Measurements from ENCODE around the gene ARL13B. TPM values are rescaled to one million over a fixed set of nuclear protein-coding genes. Genes with fewer than 3 reads are reported as not detected.

The ARL13B gene
- total and polyA plus RNA-seq, 2 of the 8 experiments (the other 6 are each of a cell fraction or from before 2014, with no cell fraction given), result 1.5 to 12.7 TPM

- no peak for TF ChIP-seq SP1 (IDR thresholded peaks at IDR 0.05; ENCODE audit: low read depth, low read length)
- no peak for TF ChIP-seq TCF12 (IDR thresholded peaks at IDR 0.05; ENCODE audit: low read depth, low read length)
- no peak for TF ChIP-seq CEBPB (IDR thresholded peaks at IDR 0.05; ENCODE audit: low read depth, low read length)
- TF ChIP-seq BCL11A (IDR thresholded peaks at IDR 0.05; ENCODE audit: low read depth in 2 of 2, low read length in 2 of 2), result no peak
- no peak for TF ChIP-seq RNF2 (IDR thresholded peaks at IDR 0.05; ENCODE audit: borderline replicate concordance, low read depth, low read length, missing control alignments, poor library complexity, severe bottlenecking)
Observed at GRCh38 chr3:93961489-93961888, 18.5 kb upstream of the ARL13B start (continued).
